ENCODE data around the gene TAF4.
"Not testable (repeated sequence)": the region's sequence is repeated elsewhere in the genome, so short reads cannot be mapped to it uniquely, and the experiment has no call there.

TAF4 gene

DNA sequence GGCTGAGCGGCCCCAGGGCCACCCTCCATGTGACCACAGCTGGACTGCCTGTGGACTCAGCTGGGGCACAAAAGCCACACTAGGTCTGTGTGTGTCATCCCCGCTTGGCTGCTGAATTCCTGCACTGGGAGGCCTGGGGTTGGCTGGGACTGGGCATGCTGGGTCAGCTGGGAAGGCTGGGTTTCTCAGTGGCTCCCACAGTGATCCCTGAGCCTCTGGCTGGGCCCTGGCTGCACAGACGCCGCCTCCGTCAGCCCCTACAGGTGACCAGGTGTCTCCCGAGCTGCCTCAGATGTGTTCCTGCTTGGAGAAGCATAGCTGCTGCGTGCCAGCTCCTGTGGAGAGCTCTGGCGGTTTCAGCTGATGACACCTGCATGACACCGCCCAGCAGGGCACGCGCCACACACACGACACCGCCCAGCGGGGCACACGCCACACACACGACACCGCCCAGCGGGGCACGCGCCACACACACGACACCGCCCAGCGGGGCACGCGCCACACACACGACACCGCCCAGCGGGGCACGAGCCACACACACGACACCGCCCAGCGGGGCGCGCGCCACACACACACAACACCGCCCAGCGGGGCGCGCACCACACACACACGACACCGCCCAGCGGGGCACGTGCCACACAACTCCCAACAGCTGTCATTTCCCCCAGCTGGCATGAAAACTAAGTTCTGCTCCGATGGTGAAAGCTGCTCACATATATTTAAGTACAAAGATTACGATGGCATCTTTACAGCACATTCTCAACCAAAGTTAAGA, 88.8 kb downstream of the TAF4 start:
- no peak for DNase-seq

- DNase-seq: no peak
Measured at GRCh38 chr20:61976263-61976643, 89.4 kb downstream of the TAF4 start.

- DNase-seq: no peak
Measured at GRCh38 chr20:61975407-61976129, 90.1 kb downstream of the TAF4 start.

DNA sequence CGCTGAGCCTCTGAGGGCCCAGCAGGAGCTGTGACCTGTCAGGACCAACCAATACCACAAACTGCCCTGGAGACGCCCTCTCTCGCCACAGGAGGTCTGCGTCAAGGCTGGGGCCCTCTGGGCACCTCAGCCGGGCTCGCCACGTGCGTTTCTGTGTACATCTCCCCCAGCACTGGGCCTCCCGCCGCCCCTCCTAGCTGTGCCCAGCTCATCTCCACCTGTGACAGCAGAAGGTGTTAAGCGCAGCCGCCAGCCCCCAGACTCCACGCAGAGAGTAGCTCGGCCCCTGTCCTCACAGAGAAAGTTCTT, 91.4 kb downstream of the TAF4 start:
- DNase-seq: no peak

GRCh38 chr20:61973515-61974356, 91.9 kb downstream of the TAF4 start:
- no peak for DNase-seq

- DNase-seq: no peak
Measured at GRCh38 chr20:61972636-61973508, 92.8 kb downstream of the TAF4 start.

DNA sequence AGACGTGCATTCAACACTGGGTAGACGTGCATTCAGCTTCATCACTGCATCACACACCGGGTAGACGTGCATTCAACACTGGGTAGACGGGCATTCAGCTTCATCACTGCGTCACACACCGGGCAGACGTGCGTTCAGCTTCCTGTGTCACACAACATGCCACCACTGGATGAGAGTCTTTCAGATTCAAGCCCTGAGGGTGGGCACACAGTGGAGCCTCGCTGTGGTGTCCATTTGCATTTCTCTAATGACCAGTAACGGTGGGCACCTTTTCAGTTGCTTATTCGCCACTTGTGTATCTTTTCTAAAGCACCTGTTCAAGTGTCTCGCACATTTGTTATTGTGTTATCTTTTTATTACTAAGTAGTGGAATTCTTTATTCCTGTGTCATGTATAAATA, 94.1 kb downstream of the TAF4 start:
- DNase-seq: not testable (repeated sequence)

DNA sequence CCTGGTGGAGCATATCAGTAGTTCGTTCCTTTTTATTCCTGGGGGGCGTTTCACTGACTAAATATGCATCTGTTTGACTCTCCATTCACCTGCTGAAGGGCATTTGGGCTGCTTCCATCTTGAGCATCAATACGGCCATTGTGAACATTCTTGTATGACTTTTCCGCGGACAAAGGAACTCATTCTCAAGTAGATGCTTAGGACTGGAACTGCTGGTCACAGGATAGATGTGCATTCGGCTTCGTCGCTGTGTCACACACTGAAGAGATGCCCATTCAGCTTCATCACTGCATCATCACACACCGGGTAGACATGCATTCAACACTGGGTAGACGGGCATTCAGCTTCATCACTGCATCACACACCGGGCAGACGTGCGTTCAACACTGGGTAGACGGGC, 95.3 kb downstream of the TAF4 start:
- DNase-seq: no peak

- no peak for DNase-seq
Measured at GRCh38 chr20:61969806-61970205, 95.9 kb downstream of the TAF4 start.

- no peak for DNase-seq
Measured at GRCh38 chr20:61968932-61969331, 96.7 kb downstream of the TAF4 start.

GRCh38 chr20:61968036-61968810, 97.5 kb downstream of the TAF4 start:
- no peak for DNase-seq

GRCh38 chr20:61967300-61967699, 98.4 kb downstream of the TAF4 start:
- DNase-seq: no peak

- no peak for DNase-seq
Measured at GRCh38 chr20:61966492-61967244, 99.0 kb downstream of the TAF4 start.

- no peak for DNase-seq
Measured at GRCh38 chr20:61965606-61966491, 99.8 kb downstream of the TAF4 start.

GRCh38 chr20:61964675-61965605, 100.7 kb downstream of the TAF4 start:
- no peak for DNase-seq

DNA sequence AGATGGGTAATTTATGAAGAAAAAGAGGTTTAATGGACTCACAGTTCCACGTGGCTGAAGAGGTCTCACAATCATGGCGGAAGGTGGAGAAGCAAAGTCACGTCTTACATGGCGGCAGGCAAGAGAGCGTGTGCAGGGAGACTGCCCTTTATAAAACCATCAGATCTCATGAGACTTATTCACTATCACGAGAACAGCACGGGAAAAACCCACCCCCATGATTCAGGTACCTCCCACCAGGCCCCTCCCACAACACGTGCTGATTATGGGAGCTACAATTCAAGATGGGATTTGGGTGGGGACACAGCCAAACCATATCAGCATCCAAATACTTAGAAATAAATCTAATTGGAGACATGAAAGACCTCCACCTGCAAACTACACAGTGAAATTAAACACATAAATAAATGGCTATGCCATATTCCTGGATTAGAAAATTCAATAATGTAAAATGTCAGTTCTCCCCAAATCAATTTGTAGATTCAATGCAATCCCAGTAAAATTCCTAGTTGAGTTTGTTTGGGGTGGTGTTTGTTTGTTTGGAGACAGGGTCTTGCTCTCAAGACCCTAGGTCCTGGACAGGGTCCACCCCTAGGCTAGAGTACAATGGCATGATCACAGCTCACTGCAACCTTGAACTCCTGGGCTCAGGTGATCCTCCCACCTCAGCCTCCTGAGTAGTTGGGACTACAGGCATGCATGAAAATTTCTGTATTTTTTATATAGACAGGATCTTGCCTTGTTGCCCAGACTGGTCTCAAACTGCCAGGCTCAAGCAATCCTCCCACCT, 101.6 kb downstream of the TAF4 start:
- no peak for DNase-seq

GRCh38 chr20:61963149-61963548, 102.5 kb downstream of the TAF4 start:
- DNase-seq: no peak

DNA sequence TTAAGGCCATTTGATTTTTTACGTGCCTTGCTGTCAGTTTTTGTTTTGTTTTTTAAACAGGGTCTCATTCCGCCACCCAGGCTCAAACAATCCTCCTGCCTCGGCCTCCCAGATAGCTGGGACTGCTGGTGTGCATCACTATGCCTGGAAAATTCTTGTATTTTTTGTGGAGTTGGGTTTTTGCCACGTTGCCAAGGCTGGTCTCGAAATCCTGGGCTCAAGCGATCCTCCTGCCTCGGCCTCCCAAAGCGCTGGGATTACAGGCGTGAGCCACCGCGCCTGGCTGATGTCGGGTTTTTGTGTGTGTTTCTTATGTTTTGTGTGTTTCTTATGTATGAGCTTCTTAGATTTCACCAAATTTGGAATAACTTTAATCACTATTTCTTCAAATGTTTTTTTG, 104.8 kb downstream of the TAF4 start:
- no peak for DNase-seq

Data from DMS153 (cell line).